Bone marrow (tissue), 2 donors: Measurements from ENCODE around the gene PARP14.

Experiments used
- DNase-seq, 2 donors: peaks; one replicate each; lab custom pipeline; 2025; lab: John Stamatoyannopoulos, UW

PARP14 gene

GRCh38 chr3:122773944-122774509, 93.4 kb downstream of the PARP14 start:
- no peak for DNase-seq

GRCh38 chr3:122774564-122774963, 93.9 kb downstream of the PARP14 start:
- no peak for DNase-seq

GRCh38 chr3:122776675-122777468, 96.2 kb downstream of the PARP14 start:
- DNase-seq, result no peak

GRCh38 chr3:122777563-122777962, 96.9 kb downstream of the PARP14 start:
- no peak for DNase-seq
